Measurements from ENCODE around the gene BAHCC1.
A peak's percentile ranks its signal among the peaks of the same experiment; 100 is the strongest.

The BAHCC1 gene

GRCh38 chr17:81478119-81478518 lies 82.9 kb downstream of the BAHCC1 start:
- Histone ChIP-seq H2AFZ (ENCODE audit: low read length, unreplicated experiment) (no peak overlapping the region), H3K27me3 (ENCODE audit: insufficient read depth, low read length) (no peaks in the 10 kb centered on the region), H3K4me3 (ENCODE audit: low read depth, low read length) (no peak overlapping the region), H3K4me1 (ENCODE audit: control insufficient read depth, insufficient read depth, low read length, unreplicated experiment) (peaks cover 18% of the 10 kb centered on the region), H3K36me3 (ENCODE audit: insufficient read depth, low read length) (no peaks in the 10 kb centered on the region), H3K79me2 (ENCODE audit: control insufficient read depth, insufficient read depth, low read length, unreplicated experiment) (no peaks in the 10 kb centered on the region), H3K27ac (ENCODE audit: low read depth, low read length) (no peak overlapping the region)

DNA sequence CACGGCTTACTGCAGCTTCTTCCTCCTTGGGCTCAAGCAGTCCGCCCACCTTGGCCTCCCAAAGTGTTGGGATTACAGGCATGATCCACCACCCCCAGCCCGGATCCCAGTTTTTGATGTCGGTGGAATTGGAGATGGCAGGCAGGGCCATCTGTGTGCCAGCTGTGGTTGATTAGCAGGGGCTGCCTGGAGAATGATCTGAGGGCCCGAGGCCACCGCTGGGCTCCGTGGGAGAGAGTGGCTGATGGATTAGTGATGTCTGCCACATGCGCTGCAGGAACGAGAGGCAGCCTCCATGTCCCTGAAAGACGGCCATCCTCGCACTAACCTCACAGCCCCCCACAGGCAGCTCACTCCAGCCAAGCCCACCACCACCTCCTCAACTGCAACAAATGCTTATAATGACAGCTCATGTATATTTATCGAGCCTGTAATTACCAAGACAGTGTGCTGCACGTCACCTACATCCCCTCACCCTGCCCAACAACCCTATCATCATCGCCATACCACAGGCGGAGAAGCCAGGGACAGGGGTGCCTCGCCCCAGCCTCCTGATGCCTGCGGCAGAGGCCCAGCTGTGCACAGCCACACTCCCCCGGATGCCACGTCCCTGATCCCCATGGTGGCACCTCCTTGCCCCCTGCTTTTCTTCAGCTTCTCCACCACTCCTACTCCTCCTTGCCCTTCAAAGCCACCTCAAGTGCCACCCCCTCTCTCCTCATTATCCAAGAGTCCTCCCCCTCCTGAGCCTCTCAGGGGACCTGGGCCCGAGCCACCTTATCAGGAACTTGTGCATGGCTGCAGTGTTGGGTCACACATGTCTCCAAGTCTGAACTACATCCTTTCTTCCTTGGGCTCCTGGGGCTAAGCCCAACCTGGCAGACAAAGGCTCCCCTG lies 84.2 kb downstream of the BAHCC1 start:
- no peaks in the 10 kb centered on the region for H3K79me2 ChIP-seq (ENCODE audit: control insufficient read depth, insufficient read depth, low read length, unreplicated experiment)
- no peaks in the 10 kb centered on the region for H3K27me3 ChIP-seq (ENCODE audit: insufficient read depth, low read length)
- no peak overlapping the region for H3K4me3 ChIP-seq (ENCODE audit: low read depth, low read length)
- H3K27ac ChIP-seq (ENCODE audit: low read depth, low read length), result no peak overlapping the region
- H3K4me1 ChIP-seq (ENCODE audit: control insufficient read depth, insufficient read depth, low read length, unreplicated experiment), result peaks cover 18% of the 10 kb centered on the region
- H3K36me3 ChIP-seq (ENCODE audit: insufficient read depth, low read length), result no peaks in the 10 kb centered on the region
- H2AFZ ChIP-seq (ENCODE audit: low read length, unreplicated experiment), result no peak overlapping the region

DNA sequence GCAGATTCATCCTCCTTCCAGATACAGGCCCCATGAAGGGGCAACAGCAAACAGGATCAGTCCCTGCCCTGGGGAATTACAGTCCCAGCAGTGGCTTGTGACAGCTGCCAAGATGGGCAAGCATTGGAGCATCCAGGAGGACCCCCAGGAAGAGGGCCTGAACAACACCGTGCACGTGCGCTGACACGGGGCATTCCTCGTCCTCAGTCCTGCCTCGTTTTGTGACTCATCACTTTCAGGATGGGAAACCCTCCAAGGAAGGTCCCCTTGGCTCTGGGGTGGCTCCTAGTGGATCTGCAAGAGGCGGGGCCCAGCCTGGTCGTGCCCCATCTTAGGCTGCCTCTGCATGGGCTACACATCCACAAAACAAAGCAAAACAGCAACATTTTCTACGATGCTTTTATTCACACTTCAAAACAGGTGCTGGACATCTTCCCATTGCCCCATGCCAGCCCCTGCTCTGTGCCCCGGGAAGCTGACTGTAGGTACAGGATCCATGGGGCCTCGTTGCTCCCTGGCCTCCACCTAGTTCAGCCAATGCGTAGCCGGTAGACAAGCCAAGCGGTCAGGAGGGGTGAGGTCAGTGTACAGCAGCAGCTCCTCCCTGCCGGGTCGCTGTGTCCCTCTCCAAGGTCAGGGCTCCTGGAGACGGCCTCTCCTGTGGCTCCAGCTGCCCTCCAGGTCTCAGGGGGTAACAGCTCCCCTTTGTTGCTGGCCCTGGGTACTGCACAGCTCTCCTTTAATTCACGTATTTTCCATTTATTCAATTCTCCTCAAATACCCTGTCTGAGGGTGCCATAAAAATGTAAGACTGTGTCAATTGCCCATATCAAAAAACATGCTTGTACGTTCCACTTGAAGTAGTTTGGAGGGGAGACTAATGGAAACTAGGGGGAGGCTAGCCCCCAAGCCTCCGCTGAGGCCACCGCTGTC lies 85.1 kb downstream of the BAHCC1 start:
- Histone ChIP-seq H3K79me2 (ENCODE audit: control insufficient read depth, insufficient read depth, low read length, unreplicated experiment) (no peaks in the 10 kb centered on the region), H3K4me1 (ENCODE audit: control insufficient read depth, insufficient read depth, low read length, unreplicated experiment) (peaks cover 18% of the 10 kb centered on the region), H2AFZ (ENCODE audit: low read length, unreplicated experiment) (peak overlapping the region; percentile 62), H3K27ac (ENCODE audit: low read depth, low read length) (no peak overlapping the region), H3K36me3 (ENCODE audit: insufficient read depth, low read length) (no peaks in the 10 kb centered on the region), H3K27me3 (ENCODE audit: insufficient read depth, low read length) (no peaks in the 10 kb centered on the region), H3K4me3 (ENCODE audit: low read depth, low read length) (peak overlapping the region; percentile 75)

DNA sequence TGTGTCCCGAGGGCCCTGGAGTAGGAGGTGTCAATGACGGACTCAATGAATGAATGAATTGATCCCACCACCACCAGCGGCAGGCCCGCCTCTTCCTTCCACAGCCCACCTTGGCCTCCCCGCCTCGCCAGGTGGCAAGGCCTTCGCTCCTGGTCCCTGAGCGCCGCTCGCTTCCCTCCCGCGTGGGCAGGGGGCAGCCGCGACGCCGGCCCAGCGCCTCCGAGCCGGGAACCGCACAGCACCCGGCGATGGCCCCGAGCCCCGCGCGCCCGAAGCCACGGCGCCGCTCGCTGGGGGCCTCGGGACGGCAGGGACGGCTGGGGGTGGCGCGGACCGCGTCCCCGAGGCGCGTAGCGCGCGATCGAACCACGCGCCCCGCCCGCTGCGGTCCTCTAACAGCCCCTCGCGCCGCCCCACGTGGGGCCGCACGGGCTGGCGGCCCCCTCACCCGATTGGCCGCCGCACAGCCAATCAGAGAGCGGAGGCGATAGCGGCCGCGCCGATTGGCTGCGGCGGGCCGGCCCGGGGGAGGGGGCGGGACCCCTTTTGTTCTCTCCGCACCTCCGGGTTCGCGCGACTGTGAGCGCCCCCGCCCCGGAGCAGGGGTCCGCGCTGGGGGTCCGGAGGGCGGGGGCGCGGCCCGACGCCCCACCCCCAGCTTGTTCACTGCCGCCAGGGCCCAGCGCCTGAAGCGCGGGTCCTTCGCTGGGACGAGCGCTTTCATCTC lies 86.0 kb downstream of the BAHCC1 start:
- Histone ChIP-seq H3K4me1 (ENCODE audit: control insufficient read depth, insufficient read depth, low read length, unreplicated experiment) (peaks cover 18% of the 10 kb centered on the region), H3K79me2 (ENCODE audit: control insufficient read depth, insufficient read depth, low read length, unreplicated experiment) (no peaks in the 10 kb centered on the region), H2AFZ (ENCODE audit: low read length, unreplicated experiment) (peak overlapping the region; percentile 62), H3K27ac (ENCODE audit: low read depth, low read length) (no peak overlapping the region), H3K4me3 (ENCODE audit: low read depth, low read length) (peak overlapping the region; percentile 75), H3K36me3 (ENCODE audit: insufficient read depth, low read length) (no peaks in the 10 kb centered on the region), H3K27me3 (ENCODE audit: insufficient read depth, low read length) (no peaks in the 10 kb centered on the region)

DNA sequence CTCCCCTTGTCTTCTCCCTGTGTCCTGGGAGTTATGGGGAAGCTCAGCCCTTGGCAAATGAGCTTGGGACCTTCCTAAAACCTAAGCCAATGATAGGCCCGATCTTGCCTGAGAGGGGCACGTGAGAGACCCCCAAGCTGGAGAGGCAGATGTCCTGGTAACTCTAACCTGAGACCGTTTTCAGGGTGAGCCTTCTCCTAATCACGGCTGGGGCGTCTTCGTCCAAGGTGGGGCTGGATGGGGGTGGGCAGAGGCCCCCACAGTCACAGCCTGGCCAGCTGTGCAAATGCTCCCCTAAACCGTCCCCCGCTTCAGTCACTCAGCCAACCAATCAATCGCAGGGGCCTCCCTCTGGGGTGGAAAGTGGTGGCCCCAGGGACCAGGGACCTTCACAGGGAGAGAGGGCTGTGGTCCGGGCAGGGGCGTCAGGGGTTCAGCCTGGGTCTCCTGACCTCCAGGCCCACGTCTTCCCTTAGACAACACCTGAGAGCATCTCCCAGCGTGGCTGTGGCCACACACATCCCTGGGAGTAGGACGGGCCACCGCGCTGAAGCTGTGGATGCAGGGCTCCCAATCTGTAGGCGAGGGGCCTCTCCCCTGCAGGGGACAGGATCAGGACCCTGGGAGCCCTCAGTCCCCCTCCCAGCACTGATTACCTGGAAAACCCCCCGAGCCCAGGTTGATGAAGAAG lies 86.7 kb downstream of the BAHCC1 start:
- peak overlapping the region; percentile 75 for H3K4me3 ChIP-seq (ENCODE audit: low read depth, low read length)

GRCh38 chr17:81482673-81483072 lies 87.4 kb downstream of the BAHCC1 start:
- Histone ChIP-seq H3K4me3 (ENCODE audit: low read depth, low read length) (no peak overlapping the region), H3K4me1 (ENCODE audit: control insufficient read depth, insufficient read depth, low read length, unreplicated experiment) (peaks cover 18% of the 10 kb centered on the region), H3K27me3 (ENCODE audit: insufficient read depth, low read length) (no peaks in the 10 kb centered on the region), H3K27ac (ENCODE audit: low read depth, low read length) (no peak overlapping the region), H3K36me3 (ENCODE audit: insufficient read depth, low read length) (no peaks in the 10 kb centered on the region), H2AFZ (ENCODE audit: low read length, unreplicated experiment) (no peak overlapping the region), H3K79me2 (ENCODE audit: control insufficient read depth, insufficient read depth, low read length, unreplicated experiment) (no peaks in the 10 kb centered on the region)

More for the DNA sequence above, 86.7 kb downstream of the BAHCC1 start:
- H2AFZ ChIP-seq (ENCODE audit: low read length, unreplicated experiment), result peak overlapping the region; percentile 30
- no peak overlapping the region for H3K27ac ChIP-seq (ENCODE audit: low read depth, low read length)
- H3K79me2 ChIP-seq (ENCODE audit: control insufficient read depth, insufficient read depth, low read length, unreplicated experiment), result no peaks in the 10 kb centered on the region
- H3K36me3 ChIP-seq (ENCODE audit: insufficient read depth, low read length), result no peaks in the 10 kb centered on the region
- no peaks in the 10 kb centered on the region for H3K27me3 ChIP-seq (ENCODE audit: insufficient read depth, low read length)
- peaks cover 18% of the 10 kb centered on the region for H3K4me1 ChIP-seq (ENCODE audit: control insufficient read depth, insufficient read depth, low read length, unreplicated experiment)

GRCh38 chr17:81483085-81483861 lies 88.0 kb downstream of the BAHCC1 start:
- H3K79me2 ChIP-seq (ENCODE audit: control insufficient read depth, insufficient read depth, low read length, unreplicated experiment), result no peaks in the 10 kb centered on the region
- H3K4me1 ChIP-seq (ENCODE audit: control insufficient read depth, insufficient read depth, low read length, unreplicated experiment), result peaks cover 18% of the 10 kb centered on the region
- H2AFZ ChIP-seq (ENCODE audit: low read length, unreplicated experiment), result no peak overlapping the region
- H3K27me3 ChIP-seq (ENCODE audit: insufficient read depth, low read length), result no peaks in the 10 kb centered on the region
- H3K27ac ChIP-seq (ENCODE audit: low read depth, low read length), result no peak overlapping the region
- H3K36me3 ChIP-seq (ENCODE audit: insufficient read depth, low read length), result no peaks in the 10 kb centered on the region
- no peak overlapping the region; the same call in 1 of the 2 replicates for H3K4me3 ChIP-seq (ENCODE audit: low read depth, low read length)

DNA sequence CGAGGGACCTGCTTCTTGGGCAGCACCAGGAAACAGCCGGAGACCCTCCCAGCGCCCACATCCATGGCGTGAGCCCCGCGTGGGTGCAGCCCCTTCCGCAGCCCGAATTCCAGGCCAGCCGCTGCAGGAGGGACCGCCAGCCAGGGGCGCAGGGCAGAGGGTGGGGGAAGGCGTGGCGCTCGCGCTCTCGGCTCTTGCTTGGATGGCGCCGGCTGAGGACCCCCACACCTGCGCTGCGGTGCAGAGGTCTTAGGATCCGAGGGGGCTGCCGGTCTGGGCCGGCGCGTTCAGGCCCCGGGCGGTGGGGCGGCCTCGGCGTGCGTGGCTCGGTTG lies 88.6 kb downstream of the BAHCC1 start:
- H3K27me3 ChIP-seq (ENCODE audit: insufficient read depth, low read length), result no peaks in the 10 kb centered on the region
- peak overlapping the region; percentile 72 for H3K4me3 ChIP-seq (ENCODE audit: low read depth, low read length)
- H3K79me2 ChIP-seq (ENCODE audit: control insufficient read depth, insufficient read depth, low read length, unreplicated experiment), result no peaks in the 10 kb centered on the region
- no peak overlapping the region for H3K27ac ChIP-seq (ENCODE audit: low read depth, low read length)
- H3K4me1 ChIP-seq (ENCODE audit: control insufficient read depth, insufficient read depth, low read length, unreplicated experiment), result peaks cover 18% of the 10 kb centered on the region
- H3K36me3 ChIP-seq (ENCODE audit: insufficient read depth, low read length), result no peaks in the 10 kb centered on the region
- peak overlapping the region; percentile 18 for H2AFZ ChIP-seq (ENCODE audit: low read length, unreplicated experiment)

GRCh38 chr17:81484195-81484979 lies 89.1 kb downstream of the BAHCC1 start:
- Histone ChIP-seq H3K36me3 (ENCODE audit: insufficient read depth, low read length) (no peaks in the 10 kb centered on the region), H3K4me3 (ENCODE audit: low read depth, low read length) (peak overlapping the region; percentile 72), H3K27me3 (ENCODE audit: insufficient read depth, low read length) (no peaks in the 10 kb centered on the region), H2AFZ (ENCODE audit: low read length, unreplicated experiment) (peak overlapping the region; percentile 19), H3K79me2 (ENCODE audit: control insufficient read depth, insufficient read depth, low read length, unreplicated experiment) (no peaks in the 10 kb centered on the region), H3K27ac (ENCODE audit: low read depth, low read length) (no peak overlapping the region), H3K4me1 (ENCODE audit: control insufficient read depth, insufficient read depth, low read length, unreplicated experiment) (peaks cover 18% of the 10 kb centered on the region)
